Lower lobe of right lung (tissue), 2 donors: ENCODE results near the gene MACROD2. TPM values are rescaled to one million over a fixed set of nuclear protein-coding genes. Genes with fewer than 3 reads are reported as not detected.

Experiments used
- ATAC-seq, 2 donors: fragments of 200-7000 bp; cut with Tn5 transposase; one replicate each; pipeline ENCODE4 v1.9.1; 2020 to 2022; ENCODE audit warnings: mild to moderate bottlenecking in 2 of 2, moderate library complexity in 2 of 2
- DNase-seq: peaks from one replicate; pipeline ENCODE4 v3.0.0-alpha.2; 2020
- H3K27ac ChIP-seq: fragments of 200-600 bp; one replicate; pipeline ENCODE4 v1.8.0; 2022
- H3K27me3 ChIP-seq: fragments of 200-600 bp; one replicate; pipeline ENCODE4 v1.8.0; 2022; ENCODE audit warnings: low read depth
- H3K36me3 ChIP-seq: fragments of 200-600 bp; one replicate; pipeline ENCODE4 v1.8.0; 2022; ENCODE audit warnings: mild to moderate bottlenecking
- H3K4me1 ChIP-seq: fragments of 200-600 bp; one replicate; pipeline ENCODE4 v1.8.0; 2022
- H3K4me3 ChIP-seq: fragments of 200-600 bp; one replicate; pipeline ENCODE4 v1.8.0; 2022; ENCODE audit warnings: mild to moderate bottlenecking
- H3K9me3 ChIP-seq: fragments of 200-600 bp; one replicate; pipeline ENCODE4 v1.8.0; 2022
- CTCF ChIP-seq: fragments of 200-600 bp; IDR thresholded peaks from one replicate; pipeline ENCODE4 v1.8.0; 2022; ENCODE audit warnings: antibody characterized with exemption, mild to moderate bottlenecking
- intact Hi-C: fragments of 100-400 bp; cut with DNase I; formaldehyde crosslinking; loops from one replicate; pipeline ENCODE4 v1.11.0; 2022
- total RNA-seq: library from RNA; stranded (reverse); fragmentation: NEBNext Ultra II Directional; extraction: Animal tissue kit (Norgen Biotek cat#: 25700); gene quantifications from one replicate; pipeline ENCODE4 v1.2.1, GENCODE V29; 2021
- donor health status: DM: no; HTN: yes; CAD: no; lungs with severe emphysema.

The MACROD2 gene
- total RNA-seq, 1 donor from 2014 or later = 73.0 TPM

- Histone ChIP-seq H3K36me3 (no peaks in the 10 kb centered on the region), H3K9me3 (no peaks in the 10 kb centered on the region), H3K4me3 (no peak overlapping the region), H3K27me3 (no peaks in the 10 kb centered on the region), H3K4me1 (no peaks in the 10 kb centered on the region), H3K27ac (no peak overlapping the region)
- no peak for TF ChIP-seq CTCF
- ATAC-seq = no peak
- no peak for DNase-seq
- intact Hi-C loops = no loop called here
Observed at GRCh38 chr20:14741616-14742015, 746.3 kb downstream of the MACROD2 start.

GRCh38 chr20:14744723-14745122 lies 749.4 kb downstream of the MACROD2 start:
- intact Hi-C loops = no loop called here
- Histone ChIP-seq H3K4me3 (no peak overlapping the region), H3K4me1 (no peaks in the 10 kb centered on the region), H3K27me3 (no peaks in the 10 kb centered on the region), H3K36me3 (no peaks in the 10 kb centered on the region), H3K27ac (no peak overlapping the region), H3K9me3 (no peaks in the 10 kb centered on the region)
- TF ChIP-seq CTCF = no peak
- DNase-seq (no peak), ATAC-seq (no peak)

- no peak for DNase-seq
- Histone ChIP-seq H3K4me1 (no peaks in the 10 kb centered on the region), H3K9me3 (no peaks in the 10 kb centered on the region), H3K27ac (no peak overlapping the region), H3K4me3 (no peak overlapping the region), H3K27me3 (no peaks in the 10 kb centered on the region), H3K36me3 (no peaks in the 10 kb centered on the region)
- intact Hi-C loops = no loop called here
- no peak for TF ChIP-seq CTCF
- no peak for ATAC-seq
Observed at GRCh38 chr20:14745830-14746229, 750.5 kb downstream of the MACROD2 start.

GRCh38 chr20:14751191-14751590 lies 755.9 kb downstream of the MACROD2 start:
- H3K27me3 ChIP-seq = no peaks in the 10 kb centered on the region
- no peaks in the 10 kb centered on the region for H3K36me3 ChIP-seq
- ATAC-seq = no peak
- H3K4me1 ChIP-seq = no peaks in the 10 kb centered on the region
- H3K27ac ChIP-seq = no peak overlapping the region
- no peak overlapping the region for H3K4me3 ChIP-seq
- no peak for DNase-seq
- TF ChIP-seq CTCF = no peak
- intact Hi-C loops = no loop called here
- no peaks in the 10 kb centered on the region for H3K9me3 ChIP-seq

- no peaks in the 10 kb centered on the region for H3K27me3 ChIP-seq
- H3K27ac ChIP-seq = no peak overlapping the region
- no peak for ATAC-seq
- no peak overlapping the region for H3K4me3 ChIP-seq
- TF ChIP-seq CTCF = no peak
- intact Hi-C loops = no loop called here
- no peak for DNase-seq
- H3K9me3 ChIP-seq = no peaks in the 10 kb centered on the region
- H3K4me1 ChIP-seq = no peaks in the 10 kb centered on the region
- no peaks in the 10 kb centered on the region for H3K36me3 ChIP-seq
Observed at GRCh38 chr20:14757728-14758127, 762.4 kb downstream of the MACROD2 start.

- Histone ChIP-seq H3K4me3 (no peak overlapping the region), H3K4me1 (no peaks in the 10 kb centered on the region), H3K36me3 (no peaks in the 10 kb centered on the region), H3K9me3 (no peaks in the 10 kb centered on the region), H3K27ac (no peak overlapping the region), H3K27me3 (no peaks in the 10 kb centered on the region)
- no peak for TF ChIP-seq CTCF
- intact Hi-C loops = no loop called here
- DNase-seq (no peak), ATAC-seq (no peak)
Observed at GRCh38 chr20:14758356-14758755, 763.0 kb downstream of the MACROD2 start.
